NCI-H510A (cell line): ENCODE results near the gene TPRX1.
"Not testable (repeated sequence)": the region's sequence is repeated elsewhere in the genome, so short reads cannot be mapped to it uniquely, and the experiment has no call there.

Source experiments
- DNase-seq: peaks from one replicate; lab custom pipeline; 2025; lab: John Stamatoyannopoulos, UW

Gene TPRX1, protein sequence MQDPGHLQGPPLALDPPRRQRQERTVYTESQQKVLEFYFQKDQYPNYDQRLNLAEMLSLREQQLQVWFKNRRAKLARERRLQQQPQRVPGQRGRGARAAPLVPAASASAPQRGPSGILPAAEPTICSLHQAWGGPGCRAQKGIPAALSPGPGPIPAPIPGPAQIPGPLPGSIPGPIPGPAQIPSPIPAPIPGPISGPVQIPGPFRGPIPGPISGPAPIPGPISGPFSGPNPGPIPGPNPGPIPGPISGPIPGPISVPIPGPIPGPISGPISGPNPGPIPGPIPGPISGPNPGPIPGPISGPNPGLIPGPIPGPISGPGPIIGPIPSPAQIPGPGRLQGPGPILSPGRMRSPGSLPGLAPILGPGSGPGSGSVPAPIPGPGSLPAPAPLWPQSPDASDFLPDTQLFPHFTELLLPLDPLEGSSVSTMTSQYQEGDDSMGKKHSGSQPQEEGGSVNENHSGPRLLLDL

DNA sequence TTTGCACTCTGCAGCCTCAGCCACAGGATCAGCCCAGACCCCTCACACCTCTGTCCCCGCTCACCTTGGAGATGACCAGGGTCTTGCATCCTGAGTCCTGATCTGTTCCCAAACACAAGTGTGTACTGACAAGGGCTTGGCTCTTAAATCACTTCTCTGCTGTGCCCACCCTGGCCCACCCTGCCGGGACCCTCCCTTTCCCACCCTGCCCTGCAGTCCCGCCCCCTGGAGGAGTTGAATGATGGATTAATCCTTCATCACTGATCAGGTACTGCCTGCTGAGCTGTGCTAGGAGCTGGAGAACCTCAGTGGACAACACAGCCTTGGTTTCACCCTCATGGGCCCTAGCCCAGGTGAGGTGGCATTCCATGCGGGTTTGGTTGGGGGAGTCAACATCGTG lies at the start of gene TPRX1:
TPRX1 (minus strand) TSS at position 101 of the 400 bp plus-strand sequence; CDS start at position 89, 12 bp downstream.
- DNase-seq: not testable (repeated sequence)

DNA sequence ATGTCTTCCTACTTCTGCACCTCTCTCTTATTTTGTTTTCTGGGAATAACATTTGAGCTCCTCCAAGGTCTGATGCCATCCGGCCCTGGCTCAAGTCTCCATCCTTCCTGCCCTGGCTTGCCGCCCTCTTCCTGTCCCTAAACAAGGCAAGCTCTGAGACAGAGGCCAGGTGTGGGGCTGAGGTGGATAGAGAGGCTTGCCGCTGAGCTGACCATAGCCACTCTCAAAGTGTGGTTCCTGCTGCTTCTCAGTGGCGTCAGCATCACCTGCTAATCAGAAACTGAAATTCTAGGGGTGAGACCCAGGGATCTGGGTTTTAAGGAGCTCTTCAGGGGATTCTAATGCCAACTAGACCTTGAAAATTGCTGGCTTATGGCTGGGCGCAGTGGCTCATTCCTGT lies 48.7 kb upstream of the TPRX1 start:
- DNase-seq: no peak

DNA sequence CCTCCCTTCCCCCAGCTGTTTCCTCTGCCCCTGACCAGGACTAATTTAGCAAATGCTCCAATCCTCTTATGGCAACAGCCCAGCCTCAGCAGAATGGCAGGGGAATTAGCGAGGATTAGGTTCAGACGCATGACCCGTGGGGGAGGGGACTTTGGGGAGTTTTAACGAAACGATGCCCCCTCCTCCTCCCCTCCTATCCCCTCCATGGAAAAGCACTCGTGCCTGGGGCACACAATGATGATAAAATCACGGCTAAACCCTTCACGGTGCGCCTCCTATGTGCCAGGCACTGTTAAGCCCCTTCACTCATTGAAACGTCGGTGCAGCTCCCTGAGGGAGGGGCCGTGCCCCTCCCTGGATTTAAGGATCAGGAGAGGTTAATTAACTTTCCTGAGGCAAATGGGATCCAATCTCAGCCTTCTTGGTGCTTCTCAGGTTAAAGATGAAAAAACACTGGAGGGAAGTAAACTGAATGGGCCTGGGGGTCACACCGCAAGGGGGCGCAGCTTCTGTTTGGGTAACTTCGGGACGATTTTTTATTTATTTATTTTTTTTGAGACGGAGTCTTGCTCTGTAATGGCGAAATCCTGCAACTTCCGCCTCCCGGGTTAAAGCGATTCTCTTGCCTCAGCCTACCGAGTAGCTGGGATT lies 44.6 kb upstream of the TPRX1 start:
- DNase-seq: no peak

DNA sequence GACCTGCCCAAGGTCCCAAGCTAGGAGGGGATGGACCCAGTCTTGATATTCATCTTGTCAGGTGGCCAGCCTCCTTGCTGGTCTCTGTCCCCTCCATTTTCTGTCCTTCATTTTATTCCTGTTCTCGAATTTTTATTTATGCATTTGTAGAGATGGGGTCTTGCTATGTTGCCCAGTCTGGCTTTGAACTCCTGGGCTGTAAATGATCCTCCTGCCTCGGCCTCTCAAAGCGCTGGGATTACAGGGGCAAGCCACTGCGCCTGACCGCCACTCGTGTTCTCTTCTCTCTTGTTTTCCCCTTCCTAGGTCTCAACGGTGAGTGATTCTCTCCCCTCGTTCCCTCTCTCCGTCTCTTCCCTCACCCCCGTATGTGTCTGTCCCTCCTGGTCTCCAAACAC lies 44.1 kb upstream of the TPRX1 start:
- no peak for DNase-seq

DNA sequence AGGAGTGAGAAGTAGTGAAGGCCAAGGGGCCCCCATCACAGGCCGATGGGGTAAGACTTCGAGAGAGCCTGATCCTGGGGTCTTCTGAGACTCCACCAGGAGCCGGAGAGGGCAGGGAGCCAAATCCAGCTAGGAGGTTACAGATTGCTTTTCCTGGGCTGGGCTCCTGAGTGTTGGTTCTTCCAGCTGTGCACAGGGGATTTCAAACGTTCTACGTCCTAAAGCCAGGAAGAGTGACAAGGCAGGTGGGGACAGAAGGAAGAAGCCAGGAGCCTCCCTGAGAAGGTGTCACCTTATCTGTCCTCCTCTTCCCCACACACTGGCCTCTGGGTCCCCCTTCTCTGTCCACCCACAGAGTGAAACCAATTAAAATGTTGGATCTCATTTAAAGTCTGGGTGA lies 38.6 kb upstream of the TPRX1 start:
- no peak for DNase-seq

DNA sequence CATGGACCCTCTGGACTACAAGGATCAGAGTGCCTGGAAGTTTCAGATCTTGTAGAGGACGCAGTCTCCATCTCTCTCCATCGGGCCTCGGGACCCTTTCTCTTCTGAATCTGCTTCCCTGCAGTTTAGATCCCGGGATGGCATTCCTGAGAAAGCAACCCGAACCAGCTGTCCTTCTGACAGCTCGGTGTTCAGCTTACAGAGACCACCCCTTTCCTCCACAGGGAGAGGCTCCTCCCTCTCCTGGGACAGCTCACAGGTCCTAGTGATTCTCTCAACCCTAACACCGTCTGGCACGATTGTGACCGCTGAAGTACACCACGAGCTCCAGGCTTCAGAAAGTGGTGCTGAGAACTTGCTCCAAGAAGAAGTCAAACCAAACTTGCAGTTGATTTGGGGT lies 35.6 kb upstream of the TPRX1 start:
- DNase-seq: no peak

DNA sequence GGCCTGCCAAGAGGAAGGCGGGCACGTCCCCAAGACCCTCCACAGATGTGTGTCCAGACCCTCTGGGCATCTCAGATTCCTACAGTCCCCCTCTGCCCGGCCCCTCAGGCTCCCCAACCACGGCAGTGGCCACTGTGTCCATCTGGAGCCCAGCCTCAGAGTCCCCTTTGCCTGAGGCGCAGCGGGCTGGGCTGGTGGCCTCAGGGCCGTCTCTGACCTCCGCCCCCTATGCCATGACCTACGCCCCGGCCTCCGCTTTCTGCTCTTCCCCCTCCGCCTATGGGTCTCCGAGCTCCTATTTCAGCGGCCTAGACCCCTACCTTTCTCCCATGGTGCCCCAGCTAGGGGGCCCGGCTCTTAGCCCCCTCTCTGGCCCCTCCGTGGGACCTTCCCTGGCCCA lies 35.1 kb upstream of the TPRX1 start:
- no peak for DNase-seq

DNA sequence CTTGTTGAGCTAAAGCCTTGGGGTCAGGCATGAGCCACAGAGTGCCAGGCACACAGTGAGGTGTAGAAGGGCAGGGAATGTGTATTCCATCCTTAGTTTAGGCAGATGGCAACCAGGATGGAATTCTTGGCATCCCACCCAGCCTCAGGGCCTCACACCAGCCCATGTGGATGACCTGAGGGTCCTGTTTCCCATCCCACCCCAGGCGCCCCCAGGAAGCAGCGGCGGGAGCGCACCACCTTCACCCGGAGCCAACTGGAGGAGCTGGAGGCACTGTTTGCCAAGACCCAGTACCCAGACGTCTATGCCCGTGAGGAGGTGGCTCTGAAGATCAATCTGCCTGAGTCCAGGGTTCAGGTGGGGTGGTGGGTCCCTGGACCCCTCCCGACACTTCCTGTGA lies 31.7 kb upstream of the TPRX1 start:
- no peak for DNase-seq

DNA sequence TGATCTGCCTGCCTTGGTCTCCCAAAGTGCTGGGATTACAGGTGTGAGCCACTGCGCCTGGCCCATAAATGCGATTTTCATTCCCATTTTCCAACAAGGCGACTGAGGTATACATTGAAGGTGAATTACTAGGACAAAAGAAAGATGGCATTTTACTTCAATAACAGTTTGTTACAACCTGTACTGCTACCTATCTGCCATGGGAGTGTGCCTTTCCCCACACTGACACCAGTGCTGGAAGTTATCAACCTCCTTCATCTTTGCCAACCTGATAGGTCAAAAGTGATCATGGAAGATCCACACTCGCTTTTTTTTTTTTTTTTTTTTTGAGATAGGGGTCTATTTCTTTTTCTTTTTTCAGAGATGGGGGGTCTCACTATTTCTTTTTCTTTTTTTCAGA lies 28.4 kb upstream of the TPRX1 start:
- DNase-seq: no peak

DNA sequence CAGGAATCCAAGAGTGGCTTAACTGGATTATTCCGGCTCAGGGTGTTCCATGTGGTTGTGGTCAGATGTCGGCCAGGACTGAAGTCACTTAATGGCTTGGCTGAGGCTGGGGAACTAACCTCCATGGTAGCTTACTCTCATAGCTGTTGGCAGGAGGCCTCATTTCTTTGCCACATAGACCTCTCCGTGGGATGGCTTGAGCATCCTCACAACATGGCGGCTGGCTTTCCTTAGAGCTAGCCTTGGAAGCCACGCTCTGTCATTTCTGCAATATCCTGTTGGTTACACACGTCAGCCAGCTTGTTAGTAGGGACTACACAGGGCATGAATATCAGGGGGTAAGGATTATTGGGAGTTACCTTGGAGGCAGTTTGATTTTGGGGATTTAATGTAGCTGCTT lies 22.4 kb upstream of the TPRX1 start:
- DNase-seq: no peak

DNA sequence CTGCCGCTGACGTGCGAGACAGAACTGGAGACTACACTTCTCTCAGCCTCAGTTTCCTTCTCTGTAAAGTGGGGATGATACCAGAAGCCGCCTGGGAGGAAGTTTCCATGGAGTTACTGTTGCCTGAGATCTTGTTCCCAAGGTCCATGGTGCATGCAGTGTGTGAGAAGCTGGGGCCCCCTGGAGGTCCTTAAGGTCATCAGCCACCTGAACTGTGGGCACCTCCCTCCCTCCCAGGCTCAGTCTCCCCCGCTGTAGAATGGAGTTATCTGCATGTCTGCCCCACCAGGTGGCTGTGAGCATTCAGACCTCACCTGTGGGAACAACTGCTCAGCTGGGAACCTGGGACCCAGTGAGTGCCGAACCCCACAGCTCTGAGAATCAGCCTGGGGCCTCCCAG lies 20.0 kb upstream of the TPRX1 start:
- no peak for DNase-seq

DNA sequence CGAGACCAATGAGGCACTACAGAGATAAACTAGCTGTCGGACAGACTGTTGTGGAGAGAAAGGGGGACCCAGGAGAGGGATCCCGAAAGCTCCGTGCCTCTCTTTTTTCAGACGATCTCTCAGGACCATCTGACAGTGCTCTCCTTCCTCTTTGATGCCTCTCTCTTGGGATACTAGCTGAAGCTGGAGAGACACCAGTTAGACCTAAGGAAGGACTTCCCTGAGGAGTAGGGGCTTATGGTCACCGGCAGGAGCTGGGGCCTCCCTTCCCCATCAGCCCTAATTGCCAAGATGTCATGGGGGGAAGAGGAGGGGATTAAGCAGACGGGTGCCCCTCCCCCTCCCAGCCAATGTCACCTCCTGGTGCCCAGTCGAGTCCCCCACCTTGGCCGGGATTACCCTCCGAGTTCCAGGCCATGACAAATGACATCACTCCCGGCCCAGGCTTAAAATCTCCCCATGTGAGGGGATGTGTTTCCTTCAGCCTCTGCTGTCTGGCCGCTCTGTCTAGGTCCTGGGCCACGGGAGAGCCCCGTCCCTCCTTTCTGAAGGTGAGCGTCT lies 17.2 kb upstream of the TPRX1 start, which contains the start of gene CRX:
CRX (plus strand) TSS at position 478 of the 561 bp plus-strand sequence. CDS start 12,507 bp downstream, outside the sequence.
- no peak for DNase-seq

DNA sequence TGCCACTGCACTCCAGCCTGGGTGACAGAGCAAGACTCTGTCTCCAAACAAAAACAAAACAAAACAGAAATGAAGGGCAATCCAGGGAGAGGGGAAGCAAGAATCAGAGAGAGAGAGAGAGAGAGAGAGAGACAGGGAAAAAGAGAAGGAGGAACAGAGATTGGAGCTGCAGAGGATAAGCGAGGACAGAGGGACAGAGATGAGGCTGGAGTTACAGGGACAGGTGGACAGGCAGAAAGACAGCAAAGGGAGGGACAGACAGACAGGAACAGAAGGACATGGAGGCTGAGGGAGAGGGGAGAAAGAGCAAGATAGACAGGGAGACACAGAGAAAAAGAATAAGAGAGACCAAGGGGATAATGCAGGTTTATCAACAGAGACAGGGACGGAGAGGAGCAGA lies 16.1 kb upstream of the TPRX1 start:
- no peak for DNase-seq

DNA sequence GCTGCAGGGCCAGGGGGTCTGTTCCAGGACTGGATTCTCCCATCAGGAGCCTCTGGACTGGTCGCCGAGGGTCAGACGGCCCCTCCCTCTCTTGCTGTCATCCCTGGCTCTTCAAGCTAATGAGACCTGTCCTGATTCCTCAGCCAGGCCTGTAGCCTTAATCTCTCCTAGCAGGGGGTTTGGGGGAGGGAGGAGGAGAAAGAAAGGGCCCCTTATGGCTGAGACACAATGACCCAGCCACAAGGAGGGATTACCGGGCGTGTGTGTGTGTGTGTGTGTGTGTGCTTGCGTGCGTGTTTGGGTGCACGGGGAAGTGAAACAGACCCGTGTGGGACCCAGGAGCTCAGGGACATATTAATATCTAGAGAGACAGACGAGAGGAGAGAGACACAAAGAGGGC lies 15.5 kb upstream of the TPRX1 start:
- DNase-seq: no peak

DNA sequence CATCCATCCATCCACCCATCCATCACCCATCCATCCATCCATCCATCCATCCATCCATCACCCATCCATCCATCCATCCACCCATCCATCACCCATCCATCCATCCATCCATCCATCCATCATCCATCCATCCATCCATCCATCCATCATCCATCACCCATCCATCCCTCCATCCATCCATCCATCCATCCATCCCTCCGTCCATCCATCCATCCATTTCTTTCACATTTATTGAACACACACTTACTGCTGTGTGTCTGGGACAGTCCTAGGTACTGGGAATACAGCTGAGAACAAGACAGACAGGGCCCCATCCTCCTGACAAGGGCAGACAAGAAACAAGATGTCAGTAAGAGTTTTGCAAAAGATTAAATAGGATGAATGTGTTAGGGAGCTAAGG lies 13.9 kb upstream of the TPRX1 start:
- not testable (repeated sequence) for DNase-seq

DNA sequence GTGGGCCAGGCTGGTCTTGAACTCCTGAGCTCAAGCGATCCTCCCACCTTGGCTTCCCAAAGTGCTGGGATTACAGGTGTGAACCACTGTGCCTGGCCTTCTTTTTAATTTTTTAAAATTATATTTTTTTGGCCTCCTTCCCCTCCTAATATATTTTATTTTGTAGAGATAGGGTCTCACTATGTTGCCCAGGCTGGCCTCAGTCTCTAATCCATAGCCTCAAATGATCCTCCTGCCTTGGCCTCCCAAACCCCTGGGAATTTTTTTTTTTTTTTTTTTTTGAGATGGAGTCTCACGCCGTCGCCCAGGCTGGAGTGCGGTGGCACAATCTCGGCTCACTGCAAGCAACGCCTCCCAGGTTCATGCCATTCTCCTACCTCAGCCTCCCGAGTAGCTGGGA lies 11.9 kb upstream of the TPRX1 start:
- not testable (repeated sequence) for DNase-seq

DNA sequence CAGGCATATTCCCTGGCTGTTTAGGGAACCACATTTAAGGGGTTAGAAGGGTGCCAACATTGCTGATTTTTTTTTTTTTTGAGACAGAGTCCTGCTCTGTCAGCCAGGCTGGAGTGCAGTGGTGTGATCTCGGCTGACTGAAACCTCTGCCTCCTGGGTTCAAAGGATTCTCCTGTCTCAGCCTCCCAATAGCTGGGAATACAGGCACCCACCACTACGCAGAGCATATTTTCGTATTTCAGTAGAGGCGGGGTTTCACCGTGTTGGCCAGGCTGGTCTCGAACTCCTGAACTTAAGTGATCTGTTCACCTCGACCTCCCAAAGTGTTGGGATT lies 9.6 kb upstream of the TPRX1 start:
- no peak for DNase-seq

DNA sequence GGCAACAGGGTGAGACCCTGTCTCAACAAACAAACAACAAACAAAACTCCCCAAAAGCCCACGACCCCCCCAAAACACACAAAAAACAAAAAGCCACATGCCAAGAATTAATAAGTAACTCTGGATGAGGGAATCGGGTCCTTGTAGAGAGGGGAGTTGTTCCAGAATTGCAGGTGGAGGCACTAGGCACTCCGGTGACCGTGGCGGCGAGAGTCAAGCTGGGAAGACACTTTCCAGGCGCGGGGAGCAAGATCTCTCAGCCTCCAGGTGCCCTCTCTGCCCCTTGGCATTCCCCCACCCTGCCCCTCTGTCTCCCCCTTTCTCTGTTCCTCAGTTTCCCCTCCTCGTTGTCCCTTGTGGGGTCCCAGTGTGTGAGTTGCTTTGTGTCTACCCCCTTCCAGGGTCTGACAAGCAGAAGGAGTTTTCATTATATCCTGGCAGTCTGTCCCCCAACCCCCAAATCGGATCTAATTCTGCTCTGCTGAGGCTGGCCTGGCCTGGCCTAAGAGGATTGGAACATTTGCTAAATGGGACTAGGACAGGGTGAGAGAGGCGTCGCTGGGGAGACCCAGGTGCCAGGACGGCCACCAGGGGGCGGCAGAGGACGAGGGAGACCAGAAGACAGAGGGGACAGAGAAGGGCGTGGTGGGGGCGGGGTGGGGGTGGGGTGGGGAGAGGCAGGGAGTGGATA lies 9.1 kb upstream of the TPRX1 start:
- no peak for DNase-seq

DNA sequence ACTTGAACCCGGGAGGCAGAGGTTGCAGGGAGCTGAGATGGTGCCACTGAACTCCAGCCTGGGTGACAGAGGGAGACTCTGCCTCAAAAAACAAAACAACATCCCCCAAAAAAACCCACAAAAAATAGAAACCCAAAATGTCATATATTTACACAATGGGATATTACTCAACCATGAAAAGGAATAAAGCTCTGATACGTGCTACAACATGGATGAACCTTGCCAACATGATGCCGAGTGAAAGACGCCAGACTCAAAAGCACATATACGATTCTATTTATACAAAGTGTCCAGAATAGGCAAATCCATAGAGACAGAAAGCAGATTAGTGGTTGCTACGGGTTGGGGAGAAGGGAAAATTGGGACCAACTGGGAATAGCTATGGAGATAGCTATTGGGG lies 2.1 kb upstream of the TPRX1 start:
- DNase-seq: no peak

DNA sequence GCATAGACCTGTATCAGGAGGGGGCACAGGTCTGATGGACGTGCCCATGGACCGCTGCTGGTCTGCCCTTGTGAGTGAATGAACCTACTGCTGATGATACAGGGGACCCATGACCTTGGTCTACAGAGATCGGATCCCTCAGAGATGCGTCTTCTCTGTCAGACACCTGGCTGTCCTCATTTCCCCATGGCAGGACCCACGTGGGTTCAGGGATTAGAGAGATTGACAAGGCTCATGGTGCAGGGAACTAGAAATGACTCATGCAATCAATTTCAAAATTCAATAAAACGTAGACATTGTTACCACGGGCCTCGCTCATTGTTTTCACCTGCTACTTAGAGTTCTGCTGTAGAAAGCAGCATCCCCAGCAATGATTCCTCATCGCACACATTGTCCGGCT lies 962 bp upstream of the TPRX1 start:
- no peak for DNase-seq

DNA sequence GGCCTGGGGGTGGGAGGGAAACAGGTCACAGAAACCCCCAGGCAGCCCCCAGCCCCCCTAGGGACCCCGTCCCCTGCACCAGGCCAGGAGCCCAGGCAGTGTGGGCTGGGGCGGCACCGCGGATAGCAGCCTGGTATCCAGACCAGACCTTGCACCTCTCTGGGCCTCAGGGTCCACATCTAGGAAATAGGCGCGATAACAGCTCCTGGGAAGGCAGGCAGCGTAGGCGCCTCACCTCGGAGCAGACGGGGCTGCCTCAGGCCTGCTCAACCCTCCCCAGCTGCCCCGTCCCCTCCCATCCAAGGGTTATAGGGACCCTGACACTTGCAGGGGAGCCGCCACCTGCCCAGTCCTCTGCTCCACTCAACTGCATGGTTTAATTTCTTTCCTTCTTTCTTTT lies 680 bp downstream of the TPRX1 start:
- not testable (repeated sequence) for DNase-seq

DNA sequence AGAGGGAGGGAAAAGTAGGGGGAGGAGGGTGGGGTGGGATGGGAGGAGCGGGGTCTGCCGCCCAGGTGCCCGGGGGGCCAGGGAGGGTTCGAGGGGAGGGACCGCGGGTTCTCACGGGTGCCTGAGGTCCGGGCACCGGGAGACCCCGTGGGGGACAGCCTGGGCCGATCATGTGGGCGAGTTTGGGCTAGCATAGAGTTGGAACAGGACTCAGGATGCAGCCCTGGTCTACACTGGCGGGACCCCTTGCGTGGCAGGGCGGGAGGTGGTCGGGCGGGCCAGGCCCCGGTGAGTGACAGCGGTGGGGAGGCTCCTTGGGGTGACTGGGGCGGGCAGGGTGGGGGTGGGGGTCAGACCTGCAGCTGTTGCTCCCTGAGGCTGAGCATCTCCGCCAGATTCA lies 1.2 kb downstream of the TPRX1 start:
- not testable (repeated sequence) for DNase-seq
